ENCODE results near the gene PUDP. TPM values are rescaled to one million over a fixed set of nuclear protein-coding genes. Genes with fewer than 3 reads are reported as not detected.

Gene PUDP
- total RNA-seq, 2 donors from 2014 or later, result 14.8 to 17.6 TPM

DNA sequence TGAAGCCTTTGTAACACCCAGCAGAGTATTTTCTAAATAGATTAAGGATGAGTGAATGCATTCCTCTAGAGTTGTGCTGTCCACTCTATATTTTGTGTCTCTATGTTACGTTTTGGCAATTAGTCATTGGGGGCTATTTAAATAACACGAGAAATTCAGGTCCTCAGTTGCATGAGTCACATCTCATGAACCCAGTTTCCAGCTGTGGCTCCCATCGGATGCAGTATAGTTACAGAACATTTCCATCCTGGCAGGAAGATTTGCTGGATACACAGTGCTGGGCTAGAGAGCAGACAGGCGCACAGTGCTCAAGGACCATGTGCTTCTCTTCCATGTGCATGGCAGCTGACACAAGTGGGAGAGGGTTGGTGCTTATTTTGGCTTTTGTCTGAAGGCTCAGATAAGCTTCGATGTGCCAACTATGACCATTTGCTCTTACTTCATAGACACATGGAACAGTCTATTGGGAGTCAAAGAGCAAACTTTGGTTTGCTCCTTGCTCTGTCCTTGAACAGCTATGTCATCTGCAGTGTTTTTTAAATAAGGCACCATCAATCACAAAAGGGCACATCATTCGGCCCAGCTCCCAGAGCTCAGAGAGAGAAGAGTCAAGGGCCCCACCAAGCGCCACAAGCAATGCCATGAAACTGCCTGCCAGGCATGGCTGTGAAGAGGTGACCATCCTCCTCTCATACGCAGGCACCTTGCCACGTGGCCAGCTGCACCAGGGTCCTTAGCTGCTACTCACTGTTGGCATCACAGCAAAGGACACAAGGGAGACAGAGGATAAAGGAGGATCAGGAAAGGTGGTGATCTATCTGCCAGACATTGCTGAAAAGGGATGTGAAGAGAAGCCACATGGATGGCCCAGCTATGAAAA is 8.5 kb downstream of the PUDP start:
- DNase-seq (ENCODE audit: low spot score), result no peak
- no peaks in the 10 kb centered on the region for H3K4me1 ChIP-seq (replicated peaks)
- no peaks in the 10 kb centered on the region for H3K9me3 ChIP-seq
- no peaks in the 10 kb centered on the region for H3K27me3 ChIP-seq (replicated peaks; ENCODE audit: insufficient read depth)
- H3K27ac ChIP-seq, result no peak overlapping the region
- intact Hi-C loops (cut with DNase I), result no loop called here
- TF ChIP-seq POLR2A (IDR thresholded peaks at IDR 0.05) (no peak), POLR2AphosphoS5 (IDR thresholded peaks at IDR 0.05) (no peak)
- TF ChIP-seq, protein P1, sequence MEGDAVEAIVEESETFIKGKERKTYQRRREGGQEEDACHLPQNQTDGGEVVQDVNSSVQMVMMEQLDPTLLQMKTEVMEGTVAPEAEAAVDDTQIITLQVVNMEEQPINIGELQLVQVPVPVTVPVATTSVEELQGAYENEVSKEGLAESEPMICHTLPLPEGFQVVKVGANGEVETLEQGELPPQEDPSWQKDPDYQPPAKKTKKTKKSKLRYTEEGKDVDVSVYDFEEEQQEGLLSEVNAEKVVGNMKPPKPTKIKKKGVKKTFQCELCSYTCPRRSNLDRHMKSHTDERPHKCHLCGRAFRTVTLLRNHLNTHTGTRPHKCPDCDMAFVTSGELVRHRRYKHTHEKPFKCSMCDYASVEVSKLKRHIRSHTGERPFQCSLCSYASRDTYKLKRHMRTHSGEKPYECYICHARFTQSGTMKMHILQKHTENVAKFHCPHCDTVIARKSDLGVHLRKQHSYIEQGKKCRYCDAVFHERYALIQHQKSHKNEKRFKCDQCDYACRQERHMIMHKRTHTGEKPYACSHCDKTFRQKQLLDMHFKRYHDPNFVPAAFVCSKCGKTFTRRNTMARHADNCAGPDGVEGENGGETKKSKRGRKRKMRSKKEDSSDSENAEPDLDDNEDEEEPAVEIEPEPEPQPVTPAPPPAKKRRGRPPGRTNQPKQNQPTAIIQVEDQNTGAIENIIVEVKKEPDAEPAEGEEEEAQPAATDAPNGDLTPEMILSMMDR (IDR thresholded peaks at IDR 0.05), result no peak
- 91% methylated on average over 9 of the region's 9 CpGs for WGBS
- H3K4me3 ChIP-seq, result no peak overlapping the region
- no peaks in the 10 kb centered on the region for H3K36me3 ChIP-seq

DNA sequence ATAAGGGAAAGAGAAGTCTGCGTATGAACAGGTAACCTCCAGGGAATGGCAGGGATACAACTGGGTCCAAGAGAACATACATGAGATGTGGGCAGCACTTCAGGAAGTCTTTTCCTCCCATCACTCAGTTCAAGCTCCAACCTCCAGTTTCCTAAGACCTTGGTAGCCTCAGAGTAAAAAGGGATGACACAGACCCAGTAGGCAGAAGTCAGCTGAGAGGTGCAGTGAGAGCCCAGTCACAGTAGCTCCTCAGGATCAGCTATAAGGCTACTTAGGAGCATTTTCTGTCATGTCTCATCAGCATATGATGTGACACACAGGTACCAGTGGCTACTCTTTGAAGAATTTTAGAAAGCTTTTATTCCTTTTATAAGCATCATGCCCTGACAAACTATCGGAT is 13.0 kb downstream of the PUDP start:
- WGBS, result 100% methylated on average over 2 of the region's 2 CpGs

DNA sequence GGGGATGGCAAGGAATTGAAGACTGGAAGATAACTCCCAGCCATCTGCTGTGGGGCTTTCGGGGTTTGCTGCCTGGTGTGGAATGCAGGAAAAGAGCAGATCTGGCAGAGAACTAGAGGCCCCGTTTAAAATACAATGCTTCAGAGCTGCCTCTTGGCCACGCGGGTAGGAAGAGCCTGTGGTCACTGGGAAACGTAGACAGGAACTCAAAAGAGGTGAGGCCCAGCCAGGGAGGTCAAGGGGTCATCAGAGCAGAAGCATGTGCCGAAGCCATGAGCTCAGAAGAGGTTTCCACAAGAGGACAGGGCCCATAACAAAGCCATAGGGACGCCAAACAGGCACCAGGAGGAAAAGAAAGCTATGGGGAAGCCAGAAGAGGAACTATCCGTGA is 14.9 kb downstream of the PUDP start:
- no peak for DNase-seq (ENCODE audit: low spot score)
- Histone ChIP-seq H3K4me1 (replicated peaks) (no peaks in the 10 kb centered on the region), H3K9me3 (no peaks in the 10 kb centered on the region), H3K27me3 (replicated peaks; ENCODE audit: insufficient read depth) (no peaks in the 10 kb centered on the region), H3K36me3 (no peaks in the 10 kb centered on the region), H3K27ac (peak overlapping the region; percentile 33 to 66), H3K4me3 (no peak overlapping the region)
- intact Hi-C loops (cut with DNase I), result no loop called here
- TF ChIP-seq POLR2A (IDR thresholded peaks at IDR 0.05) (no peak), POLR2AphosphoS5 (IDR thresholded peaks at IDR 0.05) (no peak)
- TF ChIP-seq, protein P1 (IDR thresholded peaks at IDR 0.05), result no peak
- WGBS, result 58% methylated on average over 5 of the region's 8 CpGs

More for the DNA sequence above, 13.0 kb downstream of the PUDP start:
- DNase-seq (ENCODE audit: low spot score), result no peak
- Histone ChIP-seq H3K9me3 (no peaks in the 10 kb centered on the region), H3K36me3 (no peaks in the 10 kb centered on the region), H3K27ac (no peak overlapping the region), H3K27me3 (replicated peaks; ENCODE audit: insufficient read depth) (no peaks in the 10 kb centered on the region), H3K4me1 (replicated peaks) (no peaks in the 10 kb centered on the region), H3K4me3 (no peak overlapping the region)
- intact Hi-C loops (cut with DNase I), result no loop called here
- TF ChIP-seq, protein P1 (IDR thresholded peaks at IDR 0.05), result no peak
- TF ChIP-seq POLR2A (IDR thresholded peaks at IDR 0.05), result no peak
- no peak for TF ChIP-seq POLR2AphosphoS5 (IDR thresholded peaks at IDR 0.05)

DNA sequence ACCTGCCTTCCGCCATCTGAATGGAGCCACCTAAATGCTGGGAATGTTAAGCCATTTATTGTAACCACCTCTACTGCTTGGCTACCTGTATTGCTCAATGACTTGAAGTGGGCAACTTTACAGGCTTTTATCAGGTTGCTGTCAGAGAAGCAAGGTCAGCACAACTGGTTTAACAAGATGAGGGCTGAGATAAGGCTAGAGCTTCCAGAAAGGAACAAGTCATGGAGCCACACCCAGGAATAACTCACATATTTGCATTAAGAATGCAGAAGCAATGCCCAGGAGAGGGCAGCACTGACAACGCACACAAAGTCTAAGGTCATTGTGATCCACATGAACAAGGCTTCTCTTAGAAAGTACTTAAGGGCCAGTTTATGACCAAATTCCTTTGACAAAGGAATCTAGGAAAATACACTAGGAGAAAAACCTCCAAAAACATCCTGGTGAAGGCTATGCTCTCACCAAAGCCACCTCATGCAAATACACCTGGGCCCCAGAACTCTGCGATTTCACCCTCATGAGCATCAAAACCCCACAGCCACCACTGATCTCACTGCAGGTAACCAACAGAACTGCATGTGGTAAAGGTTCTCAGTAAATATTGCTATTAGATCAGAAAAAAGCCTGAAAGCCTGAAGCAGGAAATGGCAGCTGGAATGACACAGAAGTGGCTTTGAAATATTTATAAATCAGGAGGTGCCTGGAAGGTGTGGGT is 15.5 kb downstream of the PUDP start:
- Histone ChIP-seq H3K4me1 (replicated peaks) (no peaks in the 10 kb centered on the region), H3K36me3 (no peaks in the 10 kb centered on the region), H3K9me3 (no peaks in the 10 kb centered on the region), H3K27ac (peak overlapping the region; percentile 33 to 66), H3K4me3 (no peak overlapping the region), H3K27me3 (replicated peaks; ENCODE audit: insufficient read depth) (no peaks in the 10 kb centered on the region)
- DNase-seq (ENCODE audit: low spot score), result peak; percentile 86
- intact Hi-C loops (cut with DNase I), result no loop called here
- 53% methylated on average over 3 of the region's 3 CpGs for WGBS
- TF ChIP-seq POLR2AphosphoS5 (IDR thresholded peaks at IDR 0.05), result peak; percentile 88
- TF ChIP-seq, protein P1 (IDR thresholded peaks at IDR 0.05), result peak in 3 of 4 experiments; percentile 53 to 72 (median 58)
- TF ChIP-seq POLR2A (IDR thresholded peaks at IDR 0.05), result no peak
